Choroid plexus epithelial cell (primary cell): ENCODE results near the gene MEIS3.
"Not testable (repeated sequence)": the region's sequence is repeated elsewhere in the genome, so short reads cannot be mapped to it uniquely, and the experiment has no call there.

ENCODE experiments used
- DNase-seq: peaks from one replicate; pipeline ENCODE4 v3.0.0-alpha.2; 2010; ENCODE audit warnings: low read depth
- H3K4me3 ChIP-seq: 2 replicates; pipeline ENCODE4 v1.5.1; 2011; ENCODE audit warnings: low read depth, mild to moderate bottlenecking, control low read depth, low read length, moderate library complexity
- TF ChIP-seq, protein P1 (sequence below): conservative IDR thresholded peaks from 2 replicates; pipeline ENCODE4 v1.5.1; 2011; ENCODE audit warnings: low read depth, mild to moderate bottlenecking, control low read depth, inconsistent platforms, low read length, moderate library complexity

MEIS3 gene

DNA sequence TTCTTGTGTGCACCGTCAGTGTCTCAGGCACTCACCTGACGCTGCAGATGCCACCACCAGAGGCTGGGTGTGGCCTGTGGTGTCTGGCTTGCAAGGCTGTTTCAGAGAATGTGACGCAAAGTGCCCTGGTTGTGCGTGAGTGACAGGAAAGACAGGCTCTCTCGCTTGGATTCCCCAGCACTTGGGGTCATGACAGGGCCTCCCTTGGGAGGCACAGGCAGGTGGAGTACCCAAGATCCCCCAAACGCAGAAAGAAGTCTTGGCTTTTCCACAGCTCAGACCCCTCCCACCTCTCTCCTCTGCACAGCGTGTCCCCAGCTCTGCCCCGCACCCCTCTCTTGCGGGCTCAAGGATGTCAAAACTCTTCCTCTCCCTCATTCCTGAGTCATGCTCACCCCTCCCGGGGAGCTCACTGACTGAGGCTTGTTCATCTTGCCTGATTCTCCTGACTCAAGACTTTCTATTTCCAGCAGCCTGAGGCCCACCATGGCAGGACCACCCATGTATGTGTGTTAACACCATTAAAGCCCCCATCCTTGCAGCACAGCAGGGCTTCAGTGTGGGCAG is 49.2 kb downstream of the MEIS3 start:
- TF ChIP-seq, protein P1, sequence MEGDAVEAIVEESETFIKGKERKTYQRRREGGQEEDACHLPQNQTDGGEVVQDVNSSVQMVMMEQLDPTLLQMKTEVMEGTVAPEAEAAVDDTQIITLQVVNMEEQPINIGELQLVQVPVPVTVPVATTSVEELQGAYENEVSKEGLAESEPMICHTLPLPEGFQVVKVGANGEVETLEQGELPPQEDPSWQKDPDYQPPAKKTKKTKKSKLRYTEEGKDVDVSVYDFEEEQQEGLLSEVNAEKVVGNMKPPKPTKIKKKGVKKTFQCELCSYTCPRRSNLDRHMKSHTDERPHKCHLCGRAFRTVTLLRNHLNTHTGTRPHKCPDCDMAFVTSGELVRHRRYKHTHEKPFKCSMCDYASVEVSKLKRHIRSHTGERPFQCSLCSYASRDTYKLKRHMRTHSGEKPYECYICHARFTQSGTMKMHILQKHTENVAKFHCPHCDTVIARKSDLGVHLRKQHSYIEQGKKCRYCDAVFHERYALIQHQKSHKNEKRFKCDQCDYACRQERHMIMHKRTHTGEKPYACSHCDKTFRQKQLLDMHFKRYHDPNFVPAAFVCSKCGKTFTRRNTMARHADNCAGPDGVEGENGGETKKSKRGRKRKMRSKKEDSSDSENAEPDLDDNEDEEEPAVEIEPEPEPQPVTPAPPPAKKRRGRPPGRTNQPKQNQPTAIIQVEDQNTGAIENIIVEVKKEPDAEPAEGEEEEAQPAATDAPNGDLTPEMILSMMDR = no peak
- H3K4me3 ChIP-seq = no peak overlapping the region
- DNase-seq = peak; percentile 90

DNA sequence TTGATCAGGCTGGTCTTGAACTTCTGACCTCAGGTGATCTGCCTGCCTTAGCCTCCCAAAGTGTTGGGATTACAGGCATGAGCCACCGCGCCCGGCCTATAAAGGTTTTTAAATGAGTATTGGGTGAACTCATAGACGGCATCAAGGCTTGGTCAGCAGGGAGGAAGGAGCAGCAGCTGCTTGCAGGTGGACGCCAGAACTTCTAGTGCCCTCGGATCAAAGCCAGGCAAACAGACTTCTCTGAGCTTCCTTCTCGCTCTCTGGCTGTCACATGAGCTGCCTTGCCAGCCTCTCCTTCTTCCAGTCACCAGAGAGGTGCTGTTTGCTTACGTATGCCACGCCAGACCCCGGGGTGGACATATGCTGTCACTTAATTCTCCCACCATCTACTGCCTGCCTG is 53.9 kb downstream of the MEIS3 start:
- DNase-seq, H3K4me3 ChIP-seq: not testable (repeated sequence)

GRCh38 chr19:47363758-47364531 is 55.4 kb downstream of the MEIS3 start:
- H3K4me3 ChIP-seq = no peak overlapping the region
- DNase-seq = peak; percentile 85
- TF ChIP-seq, protein P1 = no peak

GRCh38 chr19:47362321-47362720 is 57.0 kb downstream of the MEIS3 start:
- no peak for DNase-seq
- TF ChIP-seq, protein P1 = no peak

DNA sequence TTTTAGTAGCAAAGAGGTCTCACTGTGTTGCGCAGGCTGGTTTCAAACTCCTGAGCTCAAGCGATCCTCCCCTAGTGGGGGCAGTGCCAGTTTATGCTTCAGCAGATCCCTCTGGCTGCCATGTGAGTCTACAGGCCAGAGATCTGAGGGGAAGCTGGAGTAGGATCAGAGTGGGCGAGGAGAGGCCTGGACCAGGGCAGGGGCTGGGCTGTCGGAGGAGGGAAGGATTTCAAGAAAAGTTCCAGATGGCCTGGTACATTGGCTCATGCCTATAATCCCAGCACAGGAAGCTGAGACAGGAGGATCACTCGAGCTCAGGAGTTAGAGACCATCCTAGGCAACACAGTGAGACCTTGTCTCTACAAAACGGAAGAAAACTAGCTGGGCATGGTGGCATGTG is 60.4 kb downstream of the MEIS3 start:
- TF ChIP-seq, protein P1 = no peak
- DNase-seq = no peak
- no peak overlapping the region for H3K4me3 ChIP-seq

More at GRCh38 chr19:47362321-47362720, 57.0 kb downstream of the MEIS3 start:
- no peak overlapping the region for H3K4me3 ChIP-seq

DNA sequence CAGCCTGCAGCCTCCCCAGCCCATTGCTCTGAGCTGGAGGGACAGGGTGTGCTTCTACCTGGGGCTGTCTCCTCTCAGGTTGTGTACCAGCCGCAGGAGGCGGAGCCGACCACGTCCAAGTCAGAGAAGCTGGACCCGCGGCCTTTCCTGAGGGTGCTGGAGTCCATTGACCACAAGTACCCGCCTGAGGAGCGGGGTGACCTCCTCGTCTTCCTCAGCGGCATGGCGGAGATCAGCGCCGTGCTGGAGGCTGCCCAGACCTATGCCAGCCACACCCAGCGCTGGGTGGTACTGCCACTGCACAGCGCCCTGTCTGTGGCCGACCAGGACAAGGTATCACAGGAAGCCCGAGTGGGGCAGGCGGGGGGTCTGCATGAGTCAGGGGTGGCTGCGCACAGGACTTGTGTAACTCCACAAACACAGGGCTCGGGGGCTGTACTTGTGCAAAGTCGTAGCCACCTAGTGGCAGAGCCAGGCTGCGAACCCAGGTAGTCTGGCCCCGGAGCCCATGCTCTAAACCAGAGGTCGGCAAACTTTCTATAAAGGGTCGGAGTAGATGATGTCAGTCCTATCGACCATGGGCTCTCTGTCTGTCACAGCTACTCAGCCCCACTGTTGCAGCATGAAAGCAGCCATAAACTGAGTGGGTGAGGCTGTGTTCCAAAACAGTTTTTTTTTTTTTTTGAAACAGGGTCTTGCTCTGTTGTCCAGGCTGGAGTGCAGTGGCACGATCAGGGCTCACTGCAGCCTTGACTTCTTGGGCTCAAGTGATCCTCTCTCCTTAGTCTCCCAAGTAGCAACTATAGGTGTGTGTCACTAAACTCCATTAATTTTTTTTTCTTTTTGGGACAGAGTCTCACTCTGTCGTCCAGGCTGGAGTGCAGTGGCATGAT is 61.3 kb downstream of the MEIS3 start:
- TF ChIP-seq, protein P1 = peak; percentile 45
- H3K4me3 ChIP-seq = no peak overlapping the region
- DNase-seq = peak; percentile 18

DNA sequence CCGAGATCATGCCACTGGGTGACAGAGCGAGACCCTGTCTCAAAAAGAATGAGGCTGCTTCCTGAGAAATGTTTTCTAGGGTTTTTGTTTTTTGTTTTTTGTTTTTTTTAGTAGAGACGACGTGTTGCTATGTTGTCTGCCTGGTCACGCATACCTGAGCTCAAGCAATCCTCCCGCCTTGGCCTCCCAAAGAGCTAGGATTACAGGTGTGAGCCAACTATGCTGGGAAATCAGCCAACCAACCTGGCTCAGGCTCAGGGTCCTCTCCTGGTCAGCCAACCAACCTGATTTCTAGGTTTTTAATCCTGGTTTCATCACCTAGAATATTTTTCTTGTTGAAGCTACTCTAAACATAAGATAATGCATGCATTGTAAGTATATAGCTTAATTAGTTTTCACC is 62.4 kb downstream of the MEIS3 start:
- TF ChIP-seq, protein P1 = no peak
- no peak for DNase-seq
- no peak overlapping the region for H3K4me3 ChIP-seq
